Cardiac fibroblast (primary cell): ENCODE data around the gene TENM4.

Source experiments
- DNase-seq, 2 donors: peaks; one replicate each; pipeline versions ENCODE4 v3.0.0 to v3.0.0-alpha.2; 2010; ENCODE audit warnings: low read depth in 2 of 2
- H3K4me3 ChIP-seq, 2 donors: replicated peaks in 1 of 2; 1 replicate in 1 of 2; 2 replicates in 1 of 2; pipeline ENCODE4 v1.5.1; 2011; ENCODE audit warnings: low read depth in 2 of 2, low read length in 2 of 2, mild to moderate bottlenecking in 2 of 2, moderate library complexity in 1 of 2
- CTCF ChIP-seq: IDR thresholded peaks from one replicate; pipeline ENCODE4 v1.5.1; 2011; ENCODE audit warnings: low read depth, mild to moderate bottlenecking, low read length, inconsistent platforms

Gene TENM4

GRCh38 chr11:78655561-78655960, 785.3 kb downstream of the TENM4 start:
- DNase-seq, result no peak
- H3K4me3 ChIP-seq, result no peak overlapping the region
- TF ChIP-seq CTCF, result no peak

GRCh38 chr11:78654866-78655265, 786.0 kb downstream of the TENM4 start:
- no peak for DNase-seq
- no peak overlapping the region for H3K4me3 ChIP-seq
- no peak for TF ChIP-seq CTCF

GRCh38 chr11:78654071-78654470, 786.8 kb downstream of the TENM4 start:
- H3K4me3 ChIP-seq, result no peak overlapping the region
- no peak for TF ChIP-seq CTCF
- no peak for DNase-seq

GRCh38 chr11:78653294-78653909, 787.4 kb downstream of the TENM4 start:
- no peak for DNase-seq
- no peak for TF ChIP-seq CTCF
- H3K4me3 ChIP-seq, result no peak overlapping the region

- TF ChIP-seq CTCF, result no peak
- no peak for DNase-seq
- H3K4me3 ChIP-seq, result no peak overlapping the region
These were observed 788.0 kb downstream of the TENM4 start for GRCh38 chr11:78652843-78653239.

GRCh38 chr11:78651923-78652842, 788.6 kb downstream of the TENM4 start:
- TF ChIP-seq CTCF, result no peak
- H3K4me3 ChIP-seq, result no peak overlapping the region
- no peak for DNase-seq
